HG03175 (cell line): ENCODE data around the gene SAMD11.

Experiments
- ATAC-seq: cut with Tn5 transposase; IDR thresholded peaks from one replicate; pipeline ENCODE4 v1.9.1; 2021; ENCODE audit warnings: mild to moderate bottlenecking, moderate library complexity; ENCODE audit not compliant: unreplicated experiment

Gene SAMD11

GRCh38 chr1:961132-961669, 37.5 kb downstream of the SAMD11 start:
- no peak for ATAC-seq

- no peak for ATAC-seq
These were observed 38.9 kb downstream of the SAMD11 start for GRCh38 chr1:962381-963300.

GRCh38 chr1:963301-963651, 39.6 kb downstream of the SAMD11 start:
- no peak for ATAC-seq

- ATAC-seq = no peak
These were observed 40.2 kb downstream of the SAMD11 start for GRCh38 chr1:963746-964525.

- no peak for ATAC-seq
These were observed 41.2 kb downstream of the SAMD11 start for GRCh38 chr1:964691-965525.

GRCh38 chr1:965526-966134, 41.9 kb downstream of the SAMD11 start:
- no peak for ATAC-seq

- peak; percentile 26 for ATAC-seq
These were observed 42.5 kb downstream of the SAMD11 start, which contains the start of gene PLEKHN1 for GRCh38 chr1:966135-966703. TSS of gene PLEKHN1 (plus strand) at chr1:966482. CDS start at chr1:966532, 50 bp downstream.

GRCh38 chr1:966704-967300, 43.1 kb downstream of the SAMD11 start:
- peak; percentile 57 for ATAC-seq

- ATAC-seq = no peak
These were observed 44.0 kb downstream of the SAMD11 start for GRCh38 chr1:967466-968343.

GRCh38 chr1:969260-969855, 45.6 kb downstream of the SAMD11 start:
- no peak for ATAC-seq

GRCh38 chr1:970242-970972, 46.7 kb downstream of the SAMD11 start:
- ATAC-seq = no peak

- no peak for ATAC-seq
These were observed 47.4 kb downstream of the SAMD11 start for GRCh38 chr1:970973-971730.

- ATAC-seq = no peak
These were observed 48.2 kb downstream of the SAMD11 start for GRCh38 chr1:971751-972506.

GRCh38 chr1:972726-973458, 49.2 kb downstream of the SAMD11 start:
- ATAC-seq = no peak
